ENCODE measurements around the gene ROBO2. TPM values are rescaled to one million over a fixed set of nuclear protein-coding genes. Genes with fewer than 3 reads are reported as not detected.

Gene ROBO2
- total and polyA plus RNA-seq, 3 experiments from 2014 or later = not detected

GRCh38 chr3:77599948-77600347 lies 560.0 kb downstream of the ROBO2 start:
- no peak for DNase-seq
- no peak overlapping the region for H3K4me3 Mint-ChIP-seq
- ChIA-PET POLR2A (no interaction called here), CTCF (no interaction called here)
- Histone ChIP-seq H3K27me3 (ENCODE audit: insufficient read depth, low read length, poor library complexity, severe bottlenecking) (no peaks in the 10 kb centered on the region), H3K27ac (ENCODE audit: low read depth, low read length) (no peak overlapping the region), H3K9me3 (ENCODE audit: low read length) (no peaks in the 10 kb centered on the region), H3K4me1 (ENCODE audit: insufficient read depth, low read length) (no peaks in the 10 kb centered on the region), H3K4me3 (ENCODE audit: low read length) (no peak overlapping the region), H3K36me3 (ENCODE audit: insufficient read depth, low read length) (no peaks in the 10 kb centered on the region)
- no peaks in the 10 kb centered on the region for H3K4me1 Mint-ChIP-seq
- H3K9me3 Mint-ChIP-seq = peaks cover 0 to 34% (median 10%) of the 10 kb centered on the region in 5 donors
- H3K27ac Mint-ChIP-seq = no peak overlapping the region
- no peaks in the 10 kb centered on the region for H3K27me3 Mint-ChIP-seq
- H3K36me3 Mint-ChIP-seq = no peaks in the 10 kb centered on the region

GRCh38 chr3:77601823-77602415 lies 562.0 kb downstream of the ROBO2 start:
- Mint-ChIP-seq H3K27me3 (no peaks in the 10 kb centered on the region), H3K36me3 (no peaks in the 10 kb centered on the region), H3K4me3 (no peak overlapping the region), H3K27ac (no peak overlapping the region), H3K9me3 (peaks cover 0 to 29% (median 8%) of the 10 kb centered on the region in 5 donors), H3K4me1 (no peaks in the 10 kb centered on the region)
- POLR2A ChIA-PET = no interaction called here
- Histone ChIP-seq H3K4me3 (ENCODE audit: low read length) (no peak overlapping the region), H3K27me3 (ENCODE audit: insufficient read depth, low read length, poor library complexity, severe bottlenecking) (no peaks in the 10 kb centered on the region), H3K36me3 (ENCODE audit: insufficient read depth, low read length) (no peaks in the 10 kb centered on the region), H3K27ac (ENCODE audit: low read depth, low read length) (no peak overlapping the region), H3K4me1 (ENCODE audit: insufficient read depth, low read length) (no peaks in the 10 kb centered on the region), H3K9me3 (ENCODE audit: low read length) (no peaks in the 10 kb centered on the region)
- DNase-seq = no peak
- CTCF ChIA-PET = no interaction called here

GRCh38 chr3:77602722-77603121 lies 562.8 kb downstream of the ROBO2 start:
- Mint-ChIP-seq H3K27me3 (no peaks in the 10 kb centered on the region), H3K9me3 (peaks cover 0 to 33% (median 10%) of the 10 kb centered on the region in 5 donors), H3K36me3 (no peaks in the 10 kb centered on the region), H3K4me1 (no peaks in the 10 kb centered on the region), H3K4me3 (no peak overlapping the region), H3K27ac (no peak overlapping the region)
- no peaks in the 10 kb centered on the region for H3K9me3 ChIP-seq (ENCODE audit: low read length)
- H3K36me3 ChIP-seq (ENCODE audit: insufficient read depth, low read length) = no peaks in the 10 kb centered on the region
- no peak for DNase-seq
- H3K4me1 ChIP-seq (ENCODE audit: insufficient read depth, low read length) = no peaks in the 10 kb centered on the region
- no peak overlapping the region for H3K4me3 ChIP-seq (ENCODE audit: low read length)
- ChIA-PET POLR2A (no interaction called here), CTCF (no interaction called here)
- no peak overlapping the region for H3K27ac ChIP-seq (ENCODE audit: low read depth, low read length)
- H3K27me3 ChIP-seq (ENCODE audit: insufficient read depth, low read length, poor library complexity, severe bottlenecking) = no peaks in the 10 kb centered on the region

- Mint-ChIP-seq H3K4me1 (no peaks in the 10 kb centered on the region), H3K27ac (no peak overlapping the region), H3K36me3 (no peaks in the 10 kb centered on the region), H3K4me3 (no peak overlapping the region), H3K9me3 (peaks cover 0 to 30% (median 11%) of the 10 kb centered on the region in 5 donors), H3K27me3 (no peaks in the 10 kb centered on the region)
- no peak overlapping the region for H3K27ac ChIP-seq (ENCODE audit: low read depth, low read length)
- ChIA-PET CTCF (no interaction called here), POLR2A (no interaction called here)
- H3K4me1 ChIP-seq (ENCODE audit: insufficient read depth, low read length) = no peaks in the 10 kb centered on the region
- no peak for DNase-seq
- no peak overlapping the region for H3K4me3 ChIP-seq (ENCODE audit: low read length)
- no peaks in the 10 kb centered on the region for H3K9me3 ChIP-seq (ENCODE audit: low read length)
- no peaks in the 10 kb centered on the region for H3K27me3 ChIP-seq (ENCODE audit: insufficient read depth, low read length, poor library complexity, severe bottlenecking)
- no peaks in the 10 kb centered on the region for H3K36me3 ChIP-seq (ENCODE audit: insufficient read depth, low read length)
These were observed 565.4 kb downstream of the ROBO2 start for GRCh38 chr3:77605308-77605707.

- ChIA-PET CTCF (no interaction called here), POLR2A (no interaction called here)
- Histone ChIP-seq H3K27me3 (ENCODE audit: insufficient read depth, low read length, poor library complexity, severe bottlenecking) (no peaks in the 10 kb centered on the region), H3K36me3 (ENCODE audit: insufficient read depth, low read length) (no peaks in the 10 kb centered on the region), H3K27ac (ENCODE audit: low read depth, low read length) (no peak overlapping the region), H3K4me3 (ENCODE audit: low read length) (no peak overlapping the region), H3K4me1 (ENCODE audit: insufficient read depth, low read length) (no peaks in the 10 kb centered on the region), H3K9me3 (ENCODE audit: low read length) (no peaks in the 10 kb centered on the region)
- Mint-ChIP-seq H3K4me3 (no peak overlapping the region), H3K9me3 (peaks cover 0 to 31% (median 11%) of the 10 kb centered on the region in 5 donors), H3K27ac (no peak overlapping the region), H3K4me1 (no peaks in the 10 kb centered on the region), H3K36me3 (no peaks in the 10 kb centered on the region), H3K27me3 (no peaks in the 10 kb centered on the region)
- no peak for DNase-seq
These were observed 566.0 kb downstream of the ROBO2 start for GRCh38 chr3:77605865-77606264.

GRCh38 chr3:77606372-77606771 lies 566.5 kb downstream of the ROBO2 start:
- ChIA-PET POLR2A (no interaction called here), CTCF (no interaction called here)

GRCh38 chr3:77618686-77619085 lies 578.8 kb downstream of the ROBO2 start:
- no peak for DNase-seq
- Histone ChIP-seq H3K4me3 (ENCODE audit: low read length) (no peak overlapping the region), H3K27me3 (ENCODE audit: insufficient read depth, low read length, poor library complexity, severe bottlenecking) (no peaks in the 10 kb centered on the region), H3K27ac (ENCODE audit: low read depth, low read length) (no peak overlapping the region), H3K4me1 (ENCODE audit: insufficient read depth, low read length) (no peaks in the 10 kb centered on the region), H3K9me3 (ENCODE audit: low read length) (peaks cover 5% of the 10 kb centered on the region), H3K36me3 (ENCODE audit: insufficient read depth, low read length) (no peaks in the 10 kb centered on the region)
- ChIA-PET POLR2A (interaction anchor here (0.9 kb wide), 1 partner anchor 9 kb away, joined by 4 read pairs; no protein-coding TSS in a partner anchor), CTCF (no interaction called here)
- Mint-ChIP-seq H3K4me1 (no peaks in the 10 kb centered on the region), H3K9me3 (peaks cover 5 to 21% (median 11%) of the 10 kb centered on the region in 5 donors), H3K27me3 (peaks cover 0 to 1% of the 10 kb centered on the region in 2 donors), H3K4me3 (no peak overlapping the region), H3K36me3 (no peaks in the 10 kb centered on the region), H3K27ac (no peak overlapping the region)

More at GRCh38 chr3:77606372-77606771, 566.5 kb downstream of the ROBO2 start:
- H3K27ac Mint-ChIP-seq = no peak overlapping the region
- Histone ChIP-seq H3K36me3 (ENCODE audit: insufficient read depth, low read length) (no peaks in the 10 kb centered on the region), H3K4me3 (ENCODE audit: low read length) (no peak overlapping the region), H3K27me3 (ENCODE audit: insufficient read depth, low read length, poor library complexity, severe bottlenecking) (no peaks in the 10 kb centered on the region), H3K4me1 (ENCODE audit: insufficient read depth, low read length) (no peaks in the 10 kb centered on the region), H3K27ac (ENCODE audit: low read depth, low read length) (no peak overlapping the region), H3K9me3 (ENCODE audit: low read length) (no peaks in the 10 kb centered on the region)
- DNase-seq = no peak
- no peaks in the 10 kb centered on the region for H3K4me1 Mint-ChIP-seq
- peaks cover 2 to 31% (median 14%) of the 10 kb centered on the region in 5 donors for H3K9me3 Mint-ChIP-seq
- H3K36me3 Mint-ChIP-seq = no peaks in the 10 kb centered on the region
- no peaks in the 10 kb centered on the region for H3K27me3 Mint-ChIP-seq
- H3K4me3 Mint-ChIP-seq = no peak overlapping the region

- Histone ChIP-seq H3K27ac (ENCODE audit: low read depth, low read length) (no peak overlapping the region), H3K27me3 (ENCODE audit: insufficient read depth, low read length, poor library complexity, severe bottlenecking) (no peaks in the 10 kb centered on the region), H3K4me1 (ENCODE audit: insufficient read depth, low read length) (no peaks in the 10 kb centered on the region), H3K4me3 (ENCODE audit: low read length) (no peak overlapping the region), H3K9me3 (ENCODE audit: low read length) (peaks cover 5% of the 10 kb centered on the region), H3K36me3 (ENCODE audit: insufficient read depth, low read length) (no peaks in the 10 kb centered on the region)
- Mint-ChIP-seq H3K27me3 (no peaks in the 10 kb centered on the region), H3K9me3 (peaks cover 4 to 18% (median 12%) of the 10 kb centered on the region in 5 donors), H3K4me3 (no peak overlapping the region), H3K4me1 (no peaks in the 10 kb centered on the region), H3K27ac (no peak overlapping the region), H3K36me3 (no peaks in the 10 kb centered on the region)
- ChIA-PET CTCF (no interaction called here), POLR2A (no interaction called here)
- no peak for DNase-seq
These were observed 580.1 kb downstream of the ROBO2 start for GRCh38 chr3:77620009-77620408.
